Neural progenitor cell (in vitro differentiated cells): ENCODE results near the gene AVEN. TPM values are rescaled to one million over a fixed set of nuclear protein-coding genes. Genes with fewer than 3 reads are reported as not detected.

Experiments used
- DNase-seq: peaks from one replicate; pipeline ENCODE4 v3.0.0-alpha.2; 2016; ENCODE audit warnings: low spot score
- H2AFZ ChIP-seq: fragments of 200-600 bp; sonication (generic); replicated peaks from 2 replicates; pipeline ENCODE4 v1.6.1; 2016; ENCODE audit warnings: antibody characterized with exemption
- H3F3A ChIP-seq: fragments of 200-600 bp; sonication (generic); 2 replicates; pipeline ENCODE4 v1.6.1; 2016; ENCODE audit warnings: antibody characterized with exemption, low read depth
- H3K27ac ChIP-seq: fragments of 200-600 bp; sonication (generic); 2 replicates; pipeline ENCODE4 v1.5.1; 2016; ENCODE audit warnings: mild to moderate bottlenecking
- H3K27me3 ChIP-seq: fragments of 200-600 bp; sonication (generic); 2 replicates; pipeline ENCODE4 v1.6.1; 2016; ENCODE audit warnings: mild to moderate bottlenecking, moderate library complexity
- H3K36me3 ChIP-seq: fragments of 200-600 bp; sonication (generic); 2 replicates; pipeline ENCODE4 v1.5.1; 2016
- H3K4me1 ChIP-seq: fragments of 200-600 bp; sonication (generic); 2 replicates; pipeline ENCODE4 v1.6.1; 2016; ENCODE audit warnings: mixed run types
- H3K4me2 ChIP-seq: fragments of 200-600 bp; sonication (generic); 2 replicates; pipeline ENCODE4 v1.6.1; 2016
- H3K4me3 ChIP-seq: fragments of 200-600 bp; sonication (generic); 2 replicates; pipeline ENCODE4 v1.5.1; 2016
- H3K79me2 ChIP-seq: fragments of 200-600 bp; sonication (generic); 2 replicates; pipeline ENCODE4 v1.6.1; 2016; ENCODE audit warnings: low read depth
- H3K9ac ChIP-seq: fragments of 200-600 bp; sonication (generic); 2 replicates; pipeline ENCODE4 v1.6.1; 2016
- H3K9me3 ChIP-seq: fragments of 200-600 bp; sonication (generic); 2 replicates; pipeline ENCODE4 v1.5.1; 2016; ENCODE audit warnings: low read depth
- H4K20me1 ChIP-seq: fragments of 200-600 bp; sonication (generic); 2 replicates; pipeline ENCODE4 v1.6.1; 2016; ENCODE audit warnings: low read depth
- H3K27ac Mint-ChIP-seq: 3 replicates; pipeline ENCODE4 v1.8.0; 2021; ENCODE audit warnings: mixed read lengths
- H3K27me3 Mint-ChIP-seq: 2 replicates; pipeline ENCODE4 v1.8.0; 2022; ENCODE audit warnings: low read depth, mild to moderate bottlenecking, inconsistent platforms, moderate library complexity, mixed read lengths; ENCODE audit not compliant: insufficient read depth
- H3K36me3 Mint-ChIP-seq: 3 replicates; pipeline ENCODE4 v1.8.0; 2021; ENCODE audit warnings: mixed read lengths
- H3K4me1 Mint-ChIP-seq: 3 replicates; pipeline ENCODE4 v1.8.0; 2021; ENCODE audit warnings: mixed read lengths
- H3K4me3 Mint-ChIP-seq: 3 replicates; pipeline ENCODE4 v1.8.0; 2021; ENCODE audit warnings: mild to moderate bottlenecking, moderate library complexity, mixed read lengths
- H3K9me3 Mint-ChIP-seq: 3 replicates; pipeline ENCODE4 v1.8.0; 2020; ENCODE audit warnings: mixed read lengths
- CTCF ChIP-seq: fragments of 200-600 bp; sonication (generic); IDR thresholded peaks from 2 replicates; pipeline ENCODE4 v1.5.1; 2017; ENCODE audit warnings: antibody characterized with exemption, mild to moderate bottlenecking
- EZH2 ChIP-seq: fragments of 200-600 bp; sonication (generic); IDR thresholded peaks from 2 replicates; pipeline ENCODE4 v1.6.1; 2017; ENCODE audit warnings: antibody characterized with exemption, mild to moderate bottlenecking, moderate library complexity
- EZH2phosphoT487 ChIP-seq: fragments of 200-600 bp; sonication (generic); IDR thresholded peaks from 2 replicates; pipeline ENCODE4 v1.6.1; 2017; ENCODE audit warnings: antibody characterized with exemption
- total RNA-seq: library from RNA; depleted of rRNA; stranded (reverse); fragments of >200 nt; gene quantifications from 2 replicates; pipeline ENCODE4 v1.2.3, GENCODE V29; 2015; ENCODE audit warnings: low replicate concordance

The AVEN gene
- total RNA-seq, 1 donor from 2014 or later: 21.9 TPM

- no peaks in the 10 kb centered on the region for H3K9me3 Mint-ChIP-seq
- Histone ChIP-seq H3K9ac (no peak overlapping the region), H3K36me3 (no peaks in the 10 kb centered on the region), H3K4me3 (no peak overlapping the region), H4K20me1 (no peaks in the 10 kb centered on the region), H3K79me2 (no peaks in the 10 kb centered on the region), H3K4me2 (no peak overlapping the region), H3K27ac (no peak overlapping the region), H3F3A (peaks cover 8% of the 10 kb centered on the region), H2AFZ (no peak overlapping the region), H3K27me3 (peaks cover 15% of the 10 kb centered on the region), H3K4me1 (peaks cover 4% of the 10 kb centered on the region), H3K9me3 (no peaks in the 10 kb centered on the region)
- H3K4me3 Mint-ChIP-seq: no peak overlapping the region
- DNase-seq: no peak
- TF ChIP-seq CTCF (no peak), EZH2 (no peak), EZH2phosphoT487 (no peak)
- peaks cover 2% of the 10 kb centered on the region for H3K27me3 Mint-ChIP-seq
- H3K4me1 Mint-ChIP-seq: peaks cover 9% of the 10 kb centered on the region
- no peaks in the 10 kb centered on the region for H3K36me3 Mint-ChIP-seq
- H3K27ac Mint-ChIP-seq: no peak overlapping the region
Measured at GRCh38 chr15:34043391-34043790, 4.4 kb upstream of the AVEN start.

GRCh38 chr15:34039790-34040113 is 748 bp upstream of the AVEN start:
- peak overlapping the region; percentile 81 for H3K4me2 ChIP-seq
- no peaks in the 10 kb centered on the region for H3K9me3 ChIP-seq
- H3K9ac ChIP-seq: no peak overlapping the region
- H3K27ac ChIP-seq: no peak overlapping the region
- peak overlapping the region; percentile 83 for H3K4me3 ChIP-seq
- H3K4me1 Mint-ChIP-seq: peaks cover 23% of the 10 kb centered on the region
- H3K4me3 Mint-ChIP-seq: peak overlapping the region; percentile 94
- H3K27ac Mint-ChIP-seq: no peak overlapping the region
- no peaks in the 10 kb centered on the region for H3K36me3 ChIP-seq
- no peak for TF ChIP-seq CTCF
- no peak for TF ChIP-seq EZH2phosphoT487
- no peak for TF ChIP-seq EZH2
- H3K36me3 Mint-ChIP-seq: no peaks in the 10 kb centered on the region
- peaks cover 9% of the 10 kb centered on the region for H3K4me1 ChIP-seq
- DNase-seq: no peak
- H2AFZ ChIP-seq: no peak overlapping the region
- peaks cover 2% of the 10 kb centered on the region for H3K27me3 Mint-ChIP-seq
- H3K9me3 Mint-ChIP-seq: no peaks in the 10 kb centered on the region
- H4K20me1 ChIP-seq: no peaks in the 10 kb centered on the region
- peaks cover 15% of the 10 kb centered on the region for H3K27me3 ChIP-seq
- peaks cover 12% of the 10 kb centered on the region for H3F3A ChIP-seq
- peaks cover 30% of the 10 kb centered on the region for H3K79me2 ChIP-seq

- no peaks in the 10 kb centered on the region for H3K36me3 Mint-ChIP-seq
- Histone ChIP-seq H3K27me3 (peaks cover 15% of the 10 kb centered on the region), H3K36me3 (no peaks in the 10 kb centered on the region), H3K79me2 (peaks cover 34% of the 10 kb centered on the region), H3K4me3 (peak overlapping the region; percentile 83), H3F3A (peaks cover 12% of the 10 kb centered on the region), H3K9ac (no peak overlapping the region), H3K4me1 (peaks cover 9% of the 10 kb centered on the region), H4K20me1 (no peaks in the 10 kb centered on the region), H2AFZ (peak overlapping the region; percentile 95), H3K9me3 (no peaks in the 10 kb centered on the region), H3K27ac (peak overlapping the region; percentile 95), H3K4me2 (peak overlapping the region; percentile 81)
- H3K27me3 Mint-ChIP-seq: peaks cover 3% of the 10 kb centered on the region
- peaks cover 28% of the 10 kb centered on the region for H3K4me1 Mint-ChIP-seq
- no peaks in the 10 kb centered on the region for H3K9me3 Mint-ChIP-seq
- peak; percentile 86 for DNase-seq
- H3K4me3 Mint-ChIP-seq: peak overlapping the region; percentile 93
- TF ChIP-seq CTCF (no peak), EZH2phosphoT487 (no peak), EZH2 (no peak)
- peak overlapping the region; percentile 87 for H3K27ac Mint-ChIP-seq
Measured at GRCh38 chr15:34038023-34038870, 757 bp downstream of the AVEN start.
